T1000 (cell line): ENCODE data around the gene PLPP4.
A peak's percentile ranks its signal among the peaks of the same experiment; 100 is the strongest.
"Not testable (repeated sequence)": the region's sequence is repeated elsewhere in the genome, so short reads cannot be mapped to it uniquely, and the experiment has no call there.

Experiments used
- DNase-seq: peaks from one replicate; lab custom pipeline; 2025; ENCODE audit warnings: mixed read lengths; lab: John Stamatoyannopoulos, UW

The PLPP4 gene

GRCh38 chr10:120486671-120487205 is 29.7 kb downstream of the PLPP4 start:
- DNase-seq: no peak

- no peak for DNase-seq
These were observed 33.3 kb downstream of the PLPP4 start for GRCh38 chr10:120490288-120490687.

- DNase-seq: no peak
These were observed 35.3 kb downstream of the PLPP4 start for GRCh38 chr10:120492346-120492745.

GRCh38 chr10:120493411-120494312 is 36.6 kb downstream of the PLPP4 start:
- no peak for DNase-seq

- DNase-seq: no peak
These were observed 37.3 kb downstream of the PLPP4 start for GRCh38 chr10:120494313-120494710.

GRCh38 chr10:120495226-120496009 is 38.4 kb downstream of the PLPP4 start:
- no peak for DNase-seq

- no peak for DNase-seq
These were observed 42.9 kb downstream of the PLPP4 start for GRCh38 chr10:120499883-120500282.

- DNase-seq: no peak
These were observed 46.7 kb downstream of the PLPP4 start for GRCh38 chr10:120503689-120504088.

GRCh38 chr10:120504227-120504626 is 47.2 kb downstream of the PLPP4 start:
- DNase-seq: not testable (repeated sequence)

- no peak for DNase-seq
These were observed 48.0 kb downstream of the PLPP4 start for GRCh38 chr10:120505056-120505455.

GRCh38 chr10:120505866-120506265 is 48.8 kb downstream of the PLPP4 start:
- no peak for DNase-seq

- DNase-seq: no peak
These were observed 49.6 kb downstream of the PLPP4 start for GRCh38 chr10:120506674-120507073.

- no peak for DNase-seq
These were observed 50.1 kb downstream of the PLPP4 start for GRCh38 chr10:120507175-120507574.

- DNase-seq: no peak
These were observed 50.6 kb downstream of the PLPP4 start for GRCh38 chr10:120507651-120508050.

- peak; percentile 40 for DNase-seq
These were observed 51.4 kb downstream of the PLPP4 start for GRCh38 chr10:120508393-120508792.

GRCh38 chr10:120508966-120509365 is 51.9 kb downstream of the PLPP4 start:
- DNase-seq: no peak

GRCh38 chr10:120511165-120511564 is 54.1 kb downstream of the PLPP4 start:
- DNase-seq: no peak

GRCh38 chr10:120513307-120513796 is 56.3 kb downstream of the PLPP4 start:
- no peak for DNase-seq

GRCh38 chr10:120514035-120514620 is 57.1 kb downstream of the PLPP4 start:
- peak; percentile 21 for DNase-seq

GRCh38 chr10:120514959-120515358 is 57.9 kb downstream of the PLPP4 start:
- no peak for DNase-seq

GRCh38 chr10:120515741-120516140 is 58.7 kb downstream of the PLPP4 start:
- DNase-seq: no peak

- no peak for DNase-seq
These were observed 59.4 kb downstream of the PLPP4 start for GRCh38 chr10:120516426-120516825.
